Measurements from ENCODE around the gene ETFB.

The ETFB gene

GRCh38 chr19:51342631-51343569 is 23.3 kb downstream of the ETFB start:
- DNase-seq (ENCODE audit: low read depth in 1 of 2, low spot score in 1 of 2), result no peak
- H3K27me3 ChIP-seq (ENCODE audit: insufficient read depth, poor library complexity, severe bottlenecking), result no peaks in the 10 kb centered on the region
- no peak overlapping the region for H3K27ac ChIP-seq (replicated peaks)
- TF ChIP-seq POLR2AphosphoS5 (IDR thresholded peaks at IDR 0.05; ENCODE audit: low read depth), result no peak
- TF ChIP-seq SPI1 (IDR thresholded peaks at IDR 0.05; ENCODE audit: borderline replicate concordance, low read depth), result no peak
- TF ChIP-seq REST (IDR thresholded peaks at IDR 0.05; ENCODE audit: insufficient replicate concordance, low read depth), result no peak
- no peak for TF ChIP-seq CTCF (IDR thresholded peaks at IDR 0.05; ENCODE audit: insufficient read depth, low read length)
- no peak for TF ChIP-seq GABPA (IDR thresholded peaks at IDR 0.05; ENCODE audit: low read depth)
- no peak overlapping the region for H3K4me3 ChIP-seq (replicated peaks; ENCODE audit: insufficient read depth, low read length)

GRCh38 chr19:51341976-51342580 is 24.1 kb downstream of the ETFB start, which contains the start of gene VSIG10L:
Gene VSIG10L (minus strand): TSS chr19:51342139. CDS start chr19:51342124, 15 bp downstream.
- no peak within 1 kb of the TSS for H3K27ac ChIP-seq (replicated peaks)
- TF ChIP-seq SPI1 (IDR thresholded peaks at IDR 0.05; ENCODE audit: borderline replicate concordance, low read depth), result no peak
- TF ChIP-seq REST (IDR thresholded peaks at IDR 0.05; ENCODE audit: insufficient replicate concordance, low read depth), result peak; percentile 64
- no peaks in the 10 kb centered on the region for H3K27me3 ChIP-seq (ENCODE audit: insufficient read depth, poor library complexity, severe bottlenecking)
- no peak for DNase-seq (ENCODE audit: low read depth in 1 of 2, low spot score in 1 of 2)
- H3K4me3 ChIP-seq (replicated peaks; ENCODE audit: insufficient read depth, low read length), result no peak within 1 kb of the TSS

- H3K4me3 ChIP-seq (replicated peaks; ENCODE audit: insufficient read depth, low read length), result no peak overlapping the region
- H3K27ac ChIP-seq (replicated peaks), result no peak overlapping the region
Observed at GRCh38 chr19:51341066-51341465, 25.1 kb downstream of the ETFB start.

More at GRCh38 chr19:51341066-51341465, 25.1 kb downstream of the ETFB start:
- no peaks in the 10 kb centered on the region for H3K27me3 ChIP-seq (ENCODE audit: insufficient read depth, poor library complexity, severe bottlenecking)
- TF ChIP-seq REST (IDR thresholded peaks at IDR 0.05; ENCODE audit: insufficient replicate concordance, low read depth), result no peak
- no peak for TF ChIP-seq POLR2AphosphoS5 (IDR thresholded peaks at IDR 0.05; ENCODE audit: low read depth)
- DNase-seq (ENCODE audit: low read depth in 1 of 2, low spot score in 1 of 2), result no peak
